ENCODE measurements around the gene CLEC14A.

Gene CLEC14A, protein sequence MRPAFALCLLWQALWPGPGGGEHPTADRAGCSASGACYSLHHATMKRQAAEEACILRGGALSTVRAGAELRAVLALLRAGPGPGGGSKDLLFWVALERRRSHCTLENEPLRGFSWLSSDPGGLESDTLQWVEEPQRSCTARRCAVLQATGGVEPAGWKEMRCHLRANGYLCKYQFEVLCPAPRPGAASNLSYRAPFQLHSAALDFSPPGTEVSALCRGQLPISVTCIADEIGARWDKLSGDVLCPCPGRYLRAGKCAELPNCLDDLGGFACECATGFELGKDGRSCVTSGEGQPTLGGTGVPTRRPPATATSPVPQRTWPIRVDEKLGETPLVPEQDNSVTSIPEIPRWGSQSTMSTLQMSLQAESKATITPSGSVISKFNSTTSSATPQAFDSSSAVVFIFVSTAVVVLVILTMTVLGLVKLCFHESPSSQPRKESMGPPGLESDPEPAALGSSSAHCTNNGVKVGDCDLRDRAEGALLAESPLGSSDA

DNA sequence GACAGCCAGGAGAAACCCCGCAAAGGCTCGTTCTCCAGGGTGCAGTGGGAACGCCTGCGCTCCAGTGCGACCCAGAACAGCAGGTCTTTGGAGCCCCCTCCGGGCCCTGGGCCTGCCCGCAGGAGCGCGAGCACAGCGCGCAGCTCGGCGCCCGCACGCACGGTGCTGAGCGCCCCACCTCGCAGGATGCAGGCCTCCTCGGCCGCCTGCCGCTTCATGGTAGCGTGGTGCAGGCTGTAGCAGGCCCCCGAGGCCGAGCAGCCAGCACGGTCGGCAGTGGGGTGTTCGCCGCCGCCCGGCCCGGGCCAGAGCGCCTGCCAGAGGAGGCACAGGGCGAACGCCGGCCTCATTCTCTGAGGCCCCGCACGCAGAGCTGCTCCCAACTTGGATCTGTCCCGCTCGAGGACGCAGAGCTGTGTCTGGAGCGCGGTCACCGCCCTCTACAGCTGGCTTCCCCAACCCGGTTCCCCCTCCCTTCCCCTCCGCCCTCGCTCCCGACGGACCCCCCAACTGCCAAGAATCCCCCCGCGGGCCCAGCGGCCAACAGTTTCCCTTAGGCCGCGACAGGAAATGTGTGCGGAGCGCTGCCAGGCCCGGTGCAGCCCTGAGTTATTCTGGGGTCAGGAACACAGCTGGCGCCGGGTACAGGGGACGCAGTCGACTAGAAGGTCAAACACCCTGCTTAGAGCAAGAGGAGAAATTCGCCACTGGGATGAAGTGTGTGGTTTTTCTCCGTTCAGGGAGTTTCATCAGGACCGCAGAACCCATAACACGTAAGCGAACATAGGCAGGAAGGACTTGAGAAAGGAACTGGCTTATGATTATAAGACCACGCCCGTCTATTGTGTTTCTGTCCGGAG is at the start of gene CLEC14A:
TSS of gene CLEC14A (minus strand) at position 421 of the 860 bp plus-strand sequence. CDS start at position 350, 71 bp downstream.
- DNase-seq = no peak

DNA sequence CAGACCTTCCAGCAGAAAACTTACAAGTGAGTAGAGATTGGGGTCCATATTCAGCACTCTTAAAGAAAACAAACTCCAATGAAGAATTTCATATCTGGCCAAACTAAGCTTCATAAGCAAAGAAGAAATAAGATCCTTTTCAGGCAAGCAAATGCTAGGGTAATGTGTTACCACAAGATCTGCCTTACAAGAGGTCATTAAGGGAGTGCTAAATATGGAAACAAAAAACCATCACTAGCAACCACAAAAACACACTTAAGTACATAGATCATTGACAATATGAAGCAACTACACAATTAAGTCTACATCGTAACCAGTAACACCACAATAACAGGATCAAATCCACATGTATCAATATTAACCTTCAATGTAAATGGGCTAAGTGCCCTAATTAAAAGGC is 47.1 kb upstream of the CLEC14A start:
- DNase-seq = no peak

DNA sequence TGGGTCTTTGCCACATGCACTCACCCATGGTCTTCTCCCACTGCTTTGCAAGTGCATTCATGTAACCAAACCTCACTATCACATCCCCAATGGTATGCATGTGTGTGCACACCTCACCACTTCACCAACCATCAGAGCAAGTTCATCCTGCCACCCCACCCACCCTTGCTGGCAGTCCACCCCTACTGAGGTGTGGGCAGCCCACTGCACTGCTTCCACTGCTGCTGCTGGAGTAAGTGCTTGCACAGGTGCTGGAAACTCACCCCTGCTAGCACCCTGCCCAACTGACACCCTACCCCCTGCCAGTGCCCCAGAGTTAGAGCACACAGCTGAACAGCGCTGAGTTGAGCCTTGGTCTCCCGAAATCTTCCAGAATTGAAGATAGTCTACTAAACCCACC is 46.1 kb upstream of the CLEC14A start:
- no peak for DNase-seq

GRCh38 chr14:38297681-38298080 is 41.8 kb upstream of the CLEC14A start:
- no peak for DNase-seq

- DNase-seq = no peak
Observed at GRCh38 chr14:38291681-38292467, 36.0 kb upstream of the CLEC14A start.

DNA sequence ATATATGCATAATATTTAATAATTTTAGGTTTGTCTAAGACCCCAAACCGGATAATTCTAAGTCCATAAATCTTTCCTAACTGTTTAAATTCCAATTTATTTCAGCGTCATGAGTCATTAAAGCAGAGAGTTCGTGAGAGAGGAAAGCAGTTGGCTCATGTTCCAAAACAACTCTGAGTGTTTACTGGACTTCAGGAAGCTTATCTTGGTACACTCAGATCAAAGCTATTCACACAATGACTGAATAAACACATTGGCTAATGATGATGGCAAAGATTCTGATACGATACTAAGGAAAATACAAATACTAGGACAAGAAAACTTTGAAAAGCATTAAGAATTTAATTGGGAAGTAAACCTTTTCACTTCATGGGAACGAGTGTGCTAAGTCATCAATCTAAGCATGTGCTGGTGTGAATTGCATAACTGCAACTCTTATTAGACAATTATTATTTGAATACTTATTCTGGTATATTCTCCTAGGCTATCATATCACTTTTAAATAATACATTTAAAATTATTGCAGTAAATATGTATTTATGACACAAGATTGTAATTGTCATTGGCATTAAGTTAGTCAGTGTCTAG is 34.8 kb upstream of the CLEC14A start:
- DNase-seq = no peak

- no peak for DNase-seq
Observed at GRCh38 chr14:38286452-38286851, 30.6 kb upstream of the CLEC14A start.

DNA sequence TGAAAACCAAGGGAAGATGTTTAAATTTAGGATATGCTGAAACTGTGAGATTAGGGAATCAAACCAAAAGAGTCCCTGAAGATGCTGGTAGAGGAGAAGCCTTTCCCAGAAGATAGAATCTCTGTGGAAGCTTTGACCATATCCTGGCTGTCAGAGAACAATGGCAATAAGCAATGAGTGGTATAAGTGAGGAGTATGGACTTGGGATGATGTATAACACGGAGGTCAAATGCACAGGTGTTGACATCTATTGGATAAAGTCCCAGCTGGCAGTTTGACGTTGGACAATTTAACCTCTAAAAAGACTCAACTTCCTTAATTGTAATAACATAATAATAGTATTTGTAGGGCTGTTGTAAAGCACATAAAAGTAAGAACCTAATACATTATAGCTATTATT is 30.1 kb upstream of the CLEC14A start:
- DNase-seq = no peak

- no peak for DNase-seq
Observed at GRCh38 chr14:38282936-38283335, 27.0 kb upstream of the CLEC14A start.

DNA sequence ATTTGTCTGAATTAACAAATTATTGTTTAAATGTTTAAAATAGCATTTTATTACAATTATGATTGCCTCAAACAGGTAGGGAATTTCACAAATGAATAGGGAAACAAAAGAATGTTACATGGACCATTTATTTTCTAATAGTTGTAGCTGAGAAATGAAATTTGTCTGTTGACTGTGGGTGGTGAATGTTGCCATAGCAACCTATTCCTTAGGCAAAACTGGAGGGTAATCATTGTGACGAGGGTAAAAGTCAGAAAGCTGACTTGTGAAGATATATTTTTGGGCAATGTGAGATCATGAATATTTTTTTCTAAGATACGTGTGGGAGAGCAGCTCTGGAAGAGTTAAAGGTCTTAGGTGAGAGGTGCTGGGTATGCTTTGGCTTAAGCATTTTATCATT is 24.2 kb upstream of the CLEC14A start:
- DNase-seq = no peak

GRCh38 chr14:38279572-38279971 is 23.7 kb upstream of the CLEC14A start:
- DNase-seq = no peak

DNA sequence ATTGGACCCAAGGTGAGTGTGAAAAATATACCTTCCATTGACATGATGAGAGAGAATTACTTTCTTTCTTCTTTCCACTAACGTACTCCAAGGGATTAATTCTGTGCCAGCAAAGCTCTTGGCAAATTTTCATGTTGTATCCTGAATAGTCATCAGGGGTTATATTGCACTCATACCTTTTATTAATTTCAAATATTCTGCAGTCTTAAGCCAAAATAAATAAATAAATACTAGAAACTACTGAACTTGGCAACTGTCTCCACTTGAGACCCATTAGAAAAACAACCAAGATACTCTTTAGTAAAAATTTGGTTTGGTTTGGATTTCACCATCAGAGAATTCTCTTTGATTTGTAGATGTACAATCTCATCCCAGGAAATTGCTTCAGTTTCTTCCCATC is 22.1 kb upstream of the CLEC14A start:
- no peak for DNase-seq

GRCh38 chr14:38262844-38263243 is 7.0 kb upstream of the CLEC14A start:
- DNase-seq = no peak

DNA sequence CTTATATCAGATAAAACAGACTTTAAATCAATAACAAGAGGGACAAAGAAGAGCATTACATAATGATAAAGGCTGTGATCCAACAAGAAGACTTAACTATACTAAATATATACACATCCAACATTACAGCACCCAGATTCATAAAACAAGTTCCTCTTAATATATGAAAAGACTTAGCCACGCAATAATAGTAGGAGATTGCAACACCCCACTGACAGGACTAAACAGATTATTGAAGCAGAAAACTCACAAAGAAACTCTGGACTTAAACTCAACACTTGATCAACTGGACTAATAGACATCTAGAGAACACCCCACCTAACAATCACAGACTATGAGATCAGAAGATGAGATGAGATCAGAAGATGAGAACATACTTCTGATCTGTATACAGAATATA is 5.7 kb upstream of the CLEC14A start:
- DNase-seq = no peak

DNA sequence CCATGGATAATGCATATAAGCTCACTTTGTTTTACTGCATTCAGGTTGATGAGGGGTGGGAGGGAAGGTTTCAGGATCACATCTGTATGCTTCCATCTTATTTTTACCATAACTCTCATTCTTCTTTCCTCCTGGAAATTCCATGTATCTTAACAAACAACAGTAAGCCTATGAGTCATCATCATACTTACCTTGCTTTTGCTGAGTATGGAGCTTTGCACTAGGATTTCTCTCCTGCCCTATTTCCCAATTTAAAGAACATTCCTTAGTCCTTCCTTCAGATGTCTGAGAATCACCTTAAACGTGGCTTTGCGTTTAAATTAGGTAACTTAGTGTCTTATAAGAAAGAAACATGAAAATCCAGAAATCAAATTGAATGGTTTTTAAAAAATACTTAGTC is 1.6 kb upstream of the CLEC14A start:
- DNase-seq = no peak

DNA sequence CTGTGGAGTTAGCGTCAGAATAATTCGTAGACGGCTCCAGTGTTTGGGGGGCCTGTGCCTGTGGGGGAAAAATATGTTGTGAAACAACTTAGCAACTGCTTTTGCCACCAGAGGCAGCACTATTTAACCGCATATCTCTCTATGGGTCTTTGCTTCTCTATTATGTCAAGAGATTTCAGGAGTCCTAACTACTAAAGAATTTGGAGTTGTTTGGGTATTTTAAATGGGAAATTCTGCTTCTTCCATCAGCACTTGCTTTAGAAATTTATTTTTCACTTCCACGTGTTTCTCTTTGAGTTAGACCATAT is 594 bp upstream of the CLEC14A start:
- DNase-seq = no peak

DNA sequence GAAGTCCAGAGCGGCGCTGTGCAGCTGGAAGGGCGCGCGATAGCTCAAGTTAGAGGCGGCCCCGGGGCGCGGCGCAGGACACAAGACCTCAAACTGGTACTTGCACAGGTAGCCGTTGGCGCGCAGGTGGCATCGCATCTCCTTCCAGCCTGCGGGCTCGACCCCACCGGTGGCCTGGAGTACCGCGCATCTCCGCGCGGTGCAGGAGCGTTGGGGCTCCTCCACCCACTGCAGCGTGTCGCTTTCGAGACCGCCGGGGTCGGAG is 553 bp downstream of the CLEC14A start:
- no peak for DNase-seq

DNA sequence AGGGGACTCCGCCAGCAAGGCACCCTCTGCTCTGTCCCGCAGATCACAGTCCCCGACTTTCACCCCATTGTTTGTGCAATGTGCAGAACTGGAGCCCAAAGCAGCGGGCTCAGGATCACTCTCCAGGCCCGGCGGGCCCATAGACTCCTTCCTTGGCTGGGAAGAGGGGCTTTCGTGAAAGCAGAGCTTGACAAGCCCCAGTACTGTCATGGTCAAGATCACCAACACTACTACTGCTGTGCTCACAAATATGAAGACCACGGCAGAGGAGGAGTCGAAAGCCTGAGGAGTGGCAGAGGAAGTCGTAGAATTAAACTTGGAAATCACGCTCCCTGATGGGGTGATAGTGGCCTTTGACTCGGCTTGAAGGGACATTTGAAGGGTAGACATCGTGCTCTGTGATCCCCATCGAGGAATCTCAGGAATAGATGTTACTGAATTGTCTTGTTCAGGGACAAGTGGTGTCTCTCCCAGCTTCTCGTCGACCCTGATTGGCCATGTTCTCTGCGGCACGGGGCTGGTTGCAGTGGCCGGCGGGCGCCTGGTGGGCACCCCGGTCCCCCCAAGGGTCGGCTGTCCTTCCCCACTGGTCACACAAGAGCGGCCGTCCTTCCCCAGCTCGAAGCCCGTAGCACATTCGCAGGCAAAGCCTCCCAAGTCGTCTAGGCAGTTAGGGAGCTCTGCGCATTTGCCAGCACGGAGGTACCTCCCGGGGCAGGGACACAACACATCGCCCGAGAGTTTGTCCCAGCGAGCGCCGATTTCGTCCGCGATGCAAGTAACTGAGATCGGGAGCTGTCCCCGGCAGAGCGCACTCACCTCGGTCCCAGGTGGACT is 1.1 kb downstream of the CLEC14A start:
- DNase-seq = no peak

GRCh38 chr14:38253676-38254075 is 2.2 kb downstream of the CLEC14A start:
- DNase-seq = no peak

DNA sequence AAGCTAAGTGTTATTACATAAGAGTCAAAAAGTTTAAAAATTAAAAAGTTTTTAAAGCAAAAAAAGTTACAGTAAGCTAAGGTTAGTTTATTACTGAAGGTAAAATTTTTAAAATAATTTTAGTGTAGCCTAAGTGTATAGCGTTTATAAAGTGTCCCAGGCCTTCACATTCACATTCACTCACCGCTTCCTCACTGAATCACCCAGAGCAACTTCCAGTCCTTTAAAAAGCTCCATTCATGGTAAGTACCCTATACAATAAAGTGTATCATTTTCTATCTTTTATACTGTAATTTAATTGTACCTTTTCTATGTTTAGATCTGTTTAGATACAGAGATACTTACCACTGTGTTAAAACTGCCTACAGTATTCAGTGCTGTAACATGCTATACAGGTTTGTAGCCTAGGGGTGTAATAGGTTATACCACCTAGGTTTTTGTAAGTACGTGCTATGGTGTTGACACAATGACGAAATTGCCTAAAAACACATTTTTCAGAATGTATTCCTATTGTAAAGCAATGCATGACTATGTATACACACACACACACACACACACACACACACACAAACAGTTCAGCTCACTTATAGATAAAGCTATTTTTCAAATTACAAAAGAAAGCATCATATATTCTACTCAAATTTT is 3.7 kb downstream of the CLEC14A start:
- no peak for DNase-seq

DNA sequence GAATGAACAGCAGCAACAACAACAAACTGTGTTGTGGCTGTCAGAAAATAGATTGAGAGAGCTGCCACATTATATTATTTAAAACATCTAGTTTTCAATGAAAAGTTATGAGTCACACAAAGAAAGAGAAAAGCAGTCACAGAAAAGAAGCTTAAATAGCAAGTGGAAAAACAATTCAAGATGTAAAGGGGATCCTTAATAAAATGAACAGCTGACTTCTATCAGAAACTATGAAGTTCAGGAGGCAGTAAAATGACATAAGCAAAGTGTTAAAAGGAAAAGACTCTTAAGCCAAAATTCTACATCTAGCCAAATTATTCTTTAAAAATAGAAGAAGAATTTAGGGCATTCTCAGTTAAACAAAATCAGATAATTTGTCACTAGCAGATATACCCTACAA is 5.6 kb downstream of the CLEC14A start:
- DNase-seq = no peak

Measured in NCI-H1436 treated with DMSO at 0.1 percent for 48 hours (cell line).